ENCODE data around the gene ABO.

Gene ABO

GRCh38 chr9:133273819-133274218 is 1.2 kb downstream of the ABO start:
- no peak for TF ChIP-seq EGR1 (IDR thresholded peaks at IDR 0.05)
- TF ChIP-seq YY1 (IDR thresholded peaks at IDR 0.05; ENCODE audit: low read depth) = no peak
- no peak for TF ChIP-seq NFIC (IDR thresholded peaks at IDR 0.05)
- TF ChIP-seq USF1 (IDR thresholded peaks at IDR 0.05) = no peak
- no peak for TF ChIP-seq TAF1 (IDR thresholded peaks at IDR 0.05; ENCODE audit: low read depth)
- no peak for TF ChIP-seq TCF12 (IDR thresholded peaks at IDR 0.05; ENCODE audit: low read depth)

GRCh38 chr9:133273098-133273497 is 1.9 kb downstream of the ABO start:
- TF ChIP-seq EGR1 (IDR thresholded peaks at IDR 0.05) = no peak
- TF ChIP-seq REST (IDR thresholded peaks at IDR 0.05; ENCODE audit: low read depth) = no peak
- TF ChIP-seq NFIC (IDR thresholded peaks at IDR 0.05) = no peak
- TF ChIP-seq TEAD4 (IDR thresholded peaks at IDR 0.05) = no peak
- no peak for TF ChIP-seq RAD21 (IDR thresholded peaks at IDR 0.05; ENCODE audit: low read depth)
- TF ChIP-seq CEBPB (IDR thresholded peaks at IDR 0.05) = no peak
- no peak for TF ChIP-seq MAX (IDR thresholded peaks at IDR 0.05)
- TF ChIP-seq EP300 (IDR thresholded peaks at IDR 0.05; ENCODE audit: borderline replicate concordance) = no peak
- TF ChIP-seq YY1 (IDR thresholded peaks at IDR 0.05; ENCODE audit: low read depth) = no peak
- TF ChIP-seq CREB1 (IDR thresholded peaks at IDR 0.05; ENCODE audit: low read depth) = no peak
- no peak for TF ChIP-seq USF1 (IDR thresholded peaks at IDR 0.05)
- no peak for TF ChIP-seq ZBTB7A (IDR thresholded peaks at IDR 0.05; ENCODE audit: low read depth)

- TF ChIP-seq EGR1 (IDR thresholded peaks at IDR 0.05) = no peak
- TF ChIP-seq MAX (IDR thresholded peaks at IDR 0.05) = no peak
- no peak for TF ChIP-seq TEAD4 (IDR thresholded peaks at IDR 0.05)
- TF ChIP-seq CEBPB (IDR thresholded peaks at IDR 0.05) = no peak
- no peak for TF ChIP-seq RAD21 (IDR thresholded peaks at IDR 0.05; ENCODE audit: low read depth)
- no peak for TF ChIP-seq YY1 (IDR thresholded peaks at IDR 0.05; ENCODE audit: low read depth)
- no peak for TF ChIP-seq ZBTB7A (IDR thresholded peaks at IDR 0.05; ENCODE audit: low read depth)
- TF ChIP-seq TCF12 (IDR thresholded peaks at IDR 0.05; ENCODE audit: low read depth) = no peak
Observed at GRCh38 chr9:133269537-133270362, 5.3 kb downstream of the ABO start.

GRCh38 chr9:133268335-133269056 is 6.5 kb downstream of the ABO start:
- TF ChIP-seq YY1 (IDR thresholded peaks at IDR 0.05; ENCODE audit: low read depth) (no peak), FOXM1 (IDR thresholded peaks at IDR 0.05; ENCODE audit: borderline replicate concordance, low read depth) (no peak)

- no peak for TF ChIP-seq EGR1 (IDR thresholded peaks at IDR 0.05)
- TF ChIP-seq USF1 (IDR thresholded peaks at IDR 0.05) = no peak
- no peak for TF ChIP-seq NFIC (IDR thresholded peaks at IDR 0.05)
- no peak for TF ChIP-seq CEBPB (IDR thresholded peaks at IDR 0.05)
- TF ChIP-seq TCF12 (IDR thresholded peaks at IDR 0.05; ENCODE audit: low read depth) = no peak
- no peak for TF ChIP-seq FOXM1 (IDR thresholded peaks at IDR 0.05; ENCODE audit: borderline replicate concordance, low read depth)
- no peak for TF ChIP-seq EP300 (IDR thresholded peaks at IDR 0.05; ENCODE audit: borderline replicate concordance)
- no peak for TF ChIP-seq ZBTB7A (IDR thresholded peaks at IDR 0.05; ENCODE audit: low read depth)
- TF ChIP-seq CREB1 (IDR thresholded peaks at IDR 0.05; ENCODE audit: low read depth) = no peak
- TF ChIP-seq REST (IDR thresholded peaks at IDR 0.05; ENCODE audit: low read depth) = no peak
- no peak for TF ChIP-seq TAF1 (IDR thresholded peaks at IDR 0.05; ENCODE audit: low read depth)
- TF ChIP-seq MAX (IDR thresholded peaks at IDR 0.05) = no peak
- TF ChIP-seq RAD21 (IDR thresholded peaks at IDR 0.05; ENCODE audit: low read depth) = no peak
- TF ChIP-seq TEAD4 (IDR thresholded peaks at IDR 0.05) = no peak
- TF ChIP-seq YY1 (IDR thresholded peaks at IDR 0.05; ENCODE audit: low read depth) = no peak
Observed at GRCh38 chr9:133264235-133264764, 10.7 kb downstream of the ABO start.
